Right cardiac atrium (tissue), 5 donors: ENCODE results near the gene HPD. TPM values are rescaled to one million over a fixed set of nuclear protein-coding genes. Genes with fewer than 3 reads are reported as not detected.
A peak's percentile ranks its signal among the peaks of the same experiment; 100 is the strongest.
"Not testable (repeated sequence)": the region's sequence is repeated elsewhere in the genome, so short reads cannot be mapped to it uniquely, and the experiment has no call there.

ENCODE experiments used
- ATAC-seq, 2 donors: fragments of 200-7000 bp; cut with Tn5 transposase; one replicate each; pipeline versions ENCODE4 v1.8.0 to v1.9.1; 2020; ENCODE audit warnings: moderate library complexity in 2 of 2, mild to moderate bottlenecking in 1 of 2
- DNase-seq, 3 donors: peaks; one replicate each; pipeline ENCODE4 v3.0.0-alpha.2; 2020
- H3K27ac ChIP-seq: one replicate; pipeline ENCODE4 v1.5.1; 2013; ENCODE audit warnings: mild to moderate bottlenecking, low read length, control low read depth, moderate library complexity
- H3K27me3 ChIP-seq: one replicate; pipeline ENCODE4 v1.6.1; 2013; ENCODE audit not compliant: control insufficient read depth, insufficient read depth
- H3K4me1 ChIP-seq: one replicate; pipeline ENCODE4 v1.6.1; 2013; ENCODE audit warnings: low read length; ENCODE audit not compliant: control insufficient read depth, insufficient read depth
- H3K4me3 ChIP-seq: one replicate; pipeline ENCODE4 v1.5.1; 2013; ENCODE audit warnings: low read length, control low read depth
- H3K9me3 ChIP-seq: one replicate; pipeline ENCODE4 v1.6.1; 2013; ENCODE audit warnings: low read length; ENCODE audit not compliant: control insufficient read depth
- WGBS: extraction: QIAGEN DNeasy Blood & Tissue Kit; methylation state at CpG from one replicate; pipeline ENCODE4 v1.1.7; 2013; 5-methylcytosine and 5-hydroxymethylcytosine counted together
- intact Hi-C, 4 donors: fragments of 100-400 bp; cut with DNase I; formaldehyde crosslinking; loops; one replicate each; pipeline versions ENCODE4 v1.11.0 to v1.14.0; 2022 to 2023
- polyA plus RNA-seq: library from polyadenylated mRNA; stranded (reverse); fragments of 200-250 nt; gene quantifications from one replicate; pipeline ENCODE4 v1.2.3, GENCODE V29; 2013
- total RNA-seq, 4 donors: library from RNA; stranded (reverse); fragmentation: NEBNext Ultra II Directional; extraction: Animal tissue kit (Norgen Biotek cat#: 25700); gene quantifications; one replicate each; pipeline ENCODE4 v1.2.1, GENCODE V29; 2021
- donor health status: healthy with polysubstance abuse.
- donor health status: DM: no; HTN: yes; CAD: no.
- donor health status: DM: no; HTN: no; CAD: no.
- donor health status: DM: no; HTN: yes; CAD: no; lungs with severe emphysema.
- donor health status: DM: yes; HTN: yes; CAD: no.

HPD gene
- total and polyA plus RNA-seq, 5 donors = 1.3 to 5.1 (median 1.4) TPM

GRCh38 chr12:121796855-121797751 lies 61.6 kb downstream of the HPD start:
- H3K4me3 ChIP-seq = no peak overlapping the region
- intact Hi-C loops = loop anchor here in 3 of 4 donors (2.0 to 5.0 kb wide), 3 partner anchors 14 to 95 kb away; partner anchors contain the start of gene PSMD9 (in 2 of the 3)
- H3K4me1 ChIP-seq = peaks cover 7% of the 10 kb centered on the region
- no peaks in the 10 kb centered on the region for H3K27me3 ChIP-seq
- WGBS = 11% methylated on average over 39 of the region's 39 CpGs
- H3K9me3 ChIP-seq = no peaks in the 10 kb centered on the region
- DNase-seq (peak; percentile 99 to 100 (median 99)), ATAC-seq (peak; percentile 67 to 70)
- peak overlapping the region; percentile 85 for H3K27ac ChIP-seq

GRCh38 chr12:121795034-121795968 lies 63.4 kb downstream of the HPD start:
- Histone ChIP-seq H3K4me1 (peaks cover 7% of the 10 kb centered on the region), H3K4me3 (no peak overlapping the region), H3K27me3 (no peaks in the 10 kb centered on the region), H3K27ac (peak overlapping the region; percentile 65), H3K9me3 (no peaks in the 10 kb centered on the region)
- DNase-seq = peak; percentile 89 to 97 (median 95)
- peak; percentile 43 to 51 for ATAC-seq
- intact Hi-C loops = loop anchor here (2.0 to 5.0 kb wide), 3 partner anchors 16 to 97 kb away; partner anchors contain the start of gene PSMD9 (in 2 of the 4)
- 33% methylated on average over 15 of the region's 15 CpGs for WGBS

GRCh38 chr12:121794534-121795033 lies 64.1 kb downstream of the HPD start:
- DNase-seq (peak; percentile 60 to 82 (median 79)), ATAC-seq (peak; percentile 0 to 2)
- H3K4me3 ChIP-seq = no peak overlapping the region
- 2% methylated on average over 13 of the region's 13 CpGs for WGBS
- peak overlapping the region; percentile 65 for H3K27ac ChIP-seq
- H3K27me3 ChIP-seq = no peaks in the 10 kb centered on the region
- intact Hi-C loops = loop anchor here (2.0 to 5.0 kb wide), 4 partner anchors 16 to 98 kb away; partner anchors contain the start of gene PSMD9 (in 2 of the 4)
- H3K4me1 ChIP-seq = peaks cover 7% of the 10 kb centered on the region
- no peaks in the 10 kb centered on the region for H3K9me3 ChIP-seq

- Histone ChIP-seq H3K27me3 (no peaks in the 10 kb centered on the region), H3K4me1 (peaks cover 7% of the 10 kb centered on the region), H3K27ac (peak overlapping the region; percentile 65), H3K9me3 (no peaks in the 10 kb centered on the region), H3K4me3 (peak overlapping the region; percentile 20)
- intact Hi-C loops = loop anchor here (2.0 to 5.0 kb wide), 2 partner anchors 17 to 97 kb away; no protein-coding TSS in a partner anchor
- peak; percentile 93 to 97 (median 97) for DNase-seq
- WGBS = under 1% methylated on average over 59 of the region's 59 CpGs
- ATAC-seq = peak; percentile 68 to 75
These were observed 64.7 kb downstream of the HPD start for GRCh38 chr12:121793838-121794533.

- WGBS = 3% methylated on average over 36 of the region's 36 CpGs
- H3K4me3 ChIP-seq = peak within 1 kb of the TSS; percentile 20
- ATAC-seq (peak; percentile 8 to 11), DNase-seq (peak in 2 of 3 donors; percentile 57 to 81)
- peaks cover 7% of the 10 kb centered on the region for H3K4me1 ChIP-seq
- peak within 1 kb of the TSS; percentile 65 for H3K27ac ChIP-seq
- intact Hi-C loops = loop anchor here in 3 of 4 donors (5.0 kb wide), 1 partner anchor 96 kb away; no protein-coding TSS in a partner anchor
- no peaks in the 10 kb centered on the region for H3K9me3 ChIP-seq
- no peaks in the 10 kb centered on the region for H3K27me3 ChIP-seq
These were observed 65.2 kb downstream of the HPD start, which contains the start of gene RHOF for GRCh38 chr12:121793440-121793837. RHOF (minus strand) TSS chr12:121793688; CDS start chr12:121793633, 55 bp downstream.

- WGBS = 36% methylated on average over 48 of the region's 48 CpGs
- peaks cover under 1% of the 10 kb centered on the region for H3K4me1 ChIP-seq
- H3K9me3 ChIP-seq = no peaks in the 10 kb centered on the region
- ATAC-seq = no peak
- DNase-seq = peak; percentile 39 to 84 (median 79)
- intact Hi-C loops = loop anchor here in 3 of 4 donors (5.0 kb wide), 1 partner anchor 96 kb away; no protein-coding TSS in a partner anchor
- no peak overlapping the region for H3K27ac ChIP-seq
- no peaks in the 10 kb centered on the region for H3K27me3 ChIP-seq
- H3K4me3 ChIP-seq = peak overlapping the region; percentile 20
These were observed 65.8 kb downstream of the HPD start for GRCh38 chr12:121792607-121793439.

GRCh38 chr12:121791671-121792551 lies 66.7 kb downstream of the HPD start:
- Histone ChIP-seq H3K27ac (no peak overlapping the region), H3K9me3 (no peaks in the 10 kb centered on the region), H3K4me1 (no peaks in the 10 kb centered on the region), H3K4me3 (no peak overlapping the region), H3K27me3 (no peaks in the 10 kb centered on the region)
- intact Hi-C loops = loop anchor here in 3 of 4 donors (5.0 kb wide), 1 partner anchor 95 kb away; no protein-coding TSS in a partner anchor
- WGBS = 85% methylated on average over 14 of the region's 14 CpGs
- ATAC-seq (no peak), DNase-seq (peak in 1 of 3 donors; percentile 54)

GRCh38 chr12:121790785-121791184 lies 67.9 kb downstream of the HPD start:
- not testable (repeated sequence) for H3K9me3 ChIP-seq, H3K27ac ChIP-seq, ATAC-seq, H3K4me3 ChIP-seq, H3K4me1 ChIP-seq, H3K27me3 ChIP-seq
- peak in 1 of 3 donors; percentile 25 for DNase-seq
- intact Hi-C loops = loop anchor here in 3 of 4 donors (5.0 kb wide), 1 partner anchor 93 kb away; no protein-coding TSS in a partner anchor
- WGBS = 95% methylated on average over 8 of the region's 8 CpGs
